SK-N-SH (cell line): ENCODE measurements around the gene RBM20.

Experiments used
- CTCF ChIP-seq: fragments of 200-600 bp; sonication (generic); IDR thresholded peaks from 2 replicates; pipeline ENCODE4 v1.6.1; 2017; ENCODE audit warnings: antibody characterized with exemption, mild to moderate bottlenecking, moderate library complexity
- MXI1 ChIP-seq: IDR thresholded peaks from 2 replicates; pipeline ENCODE4 v1.6.1; 2012; ENCODE audit warnings: mild to moderate bottlenecking, low read depth, low read length, improper control_type of control experiment
- NRF1 ChIP-seq: IDR thresholded peaks from 2 replicates; pipeline ENCODE4 v1.6.1; 2012; ENCODE audit warnings: low read depth, mild to moderate bottlenecking, low read length
- RFX5 ChIP-seq: IDR thresholded peaks from 2 replicates; pipeline ENCODE4 v1.6.1; 2012; ENCODE audit warnings: mild to moderate bottlenecking, improper control_type of control experiment, low read length
- YY1 ChIP-seq: IDR thresholded peaks from 2 replicates; pipeline ENCODE4 v1.4.0; 2012; ENCODE audit warnings: low read depth, mild to moderate bottlenecking
- TF ChIP-seq, protein P1 (sequence below): IDR thresholded peaks from 2 replicates; pipeline ENCODE4 v1.6.1; 2012; ENCODE audit warnings: mild to moderate bottlenecking, low read depth, low read length, moderate library complexity
- TF ChIP-seq, protein P2 (sequence below): IDR thresholded peaks from 2 replicates; pipeline ENCODE4 v1.4.0; 2012; ENCODE audit warnings: low read depth

- TF ChIP-seq RFX5, result no peak
- TF ChIP-seq, protein P1, sequence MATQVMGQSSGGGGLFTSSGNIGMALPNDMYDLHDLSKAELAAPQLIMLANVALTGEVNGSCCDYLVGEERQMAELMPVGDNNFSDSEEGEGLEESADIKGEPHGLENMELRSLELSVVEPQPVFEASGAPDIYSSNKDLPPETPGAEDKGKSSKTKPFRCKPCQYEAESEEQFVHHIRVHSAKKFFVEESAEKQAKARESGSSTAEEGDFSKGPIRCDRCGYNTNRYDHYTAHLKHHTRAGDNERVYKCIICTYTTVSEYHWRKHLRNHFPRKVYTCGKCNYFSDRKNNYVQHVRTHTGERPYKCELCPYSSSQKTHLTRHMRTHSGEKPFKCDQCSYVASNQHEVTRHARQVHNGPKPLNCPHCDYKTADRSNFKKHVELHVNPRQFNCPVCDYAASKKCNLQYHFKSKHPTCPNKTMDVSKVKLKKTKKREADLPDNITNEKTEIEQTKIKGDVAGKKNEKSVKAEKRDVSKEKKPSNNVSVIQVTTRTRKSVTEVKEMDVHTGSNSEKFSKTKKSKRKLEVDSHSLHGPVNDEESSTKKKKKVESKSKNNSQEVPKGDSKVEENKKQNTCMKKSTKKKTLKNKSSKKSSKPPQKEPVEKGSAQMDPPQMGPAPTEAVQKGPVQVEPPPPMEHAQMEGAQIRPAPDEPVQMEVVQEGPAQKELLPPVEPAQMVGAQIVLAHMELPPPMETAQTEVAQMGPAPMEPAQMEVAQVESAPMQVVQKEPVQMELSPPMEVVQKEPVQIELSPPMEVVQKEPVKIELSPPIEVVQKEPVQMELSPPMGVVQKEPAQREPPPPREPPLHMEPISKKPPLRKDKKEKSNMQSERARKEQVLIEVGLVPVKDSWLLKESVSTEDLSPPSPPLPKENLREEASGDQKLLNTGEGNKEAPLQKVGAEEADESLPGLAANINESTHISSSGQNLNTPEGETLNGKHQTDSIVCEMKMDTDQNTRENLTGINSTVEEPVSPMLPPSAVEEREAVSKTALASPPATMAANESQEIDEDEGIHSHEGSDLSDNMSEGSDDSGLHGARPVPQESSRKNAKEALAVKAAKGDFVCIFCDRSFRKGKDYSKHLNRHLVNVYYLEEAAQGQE, result no peak
- TF ChIP-seq NRF1, result no peak
- no peak for TF ChIP-seq MXI1
- no peak for TF ChIP-seq CTCF
- no peak for TF ChIP-seq YY1
- TF ChIP-seq, protein P2, sequence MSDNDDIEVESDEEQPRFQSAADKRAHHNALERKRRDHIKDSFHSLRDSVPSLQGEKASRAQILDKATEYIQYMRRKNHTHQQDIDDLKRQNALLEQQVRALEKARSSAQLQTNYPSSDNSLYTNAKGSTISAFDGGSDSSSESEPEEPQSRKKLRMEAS, result no peak
These were observed 80.8 kb downstream of the RBM20 start for GRCh38 chr10:110724937-110725336.
